ENCODE measurements around the gene P3R3URF.

DNA sequence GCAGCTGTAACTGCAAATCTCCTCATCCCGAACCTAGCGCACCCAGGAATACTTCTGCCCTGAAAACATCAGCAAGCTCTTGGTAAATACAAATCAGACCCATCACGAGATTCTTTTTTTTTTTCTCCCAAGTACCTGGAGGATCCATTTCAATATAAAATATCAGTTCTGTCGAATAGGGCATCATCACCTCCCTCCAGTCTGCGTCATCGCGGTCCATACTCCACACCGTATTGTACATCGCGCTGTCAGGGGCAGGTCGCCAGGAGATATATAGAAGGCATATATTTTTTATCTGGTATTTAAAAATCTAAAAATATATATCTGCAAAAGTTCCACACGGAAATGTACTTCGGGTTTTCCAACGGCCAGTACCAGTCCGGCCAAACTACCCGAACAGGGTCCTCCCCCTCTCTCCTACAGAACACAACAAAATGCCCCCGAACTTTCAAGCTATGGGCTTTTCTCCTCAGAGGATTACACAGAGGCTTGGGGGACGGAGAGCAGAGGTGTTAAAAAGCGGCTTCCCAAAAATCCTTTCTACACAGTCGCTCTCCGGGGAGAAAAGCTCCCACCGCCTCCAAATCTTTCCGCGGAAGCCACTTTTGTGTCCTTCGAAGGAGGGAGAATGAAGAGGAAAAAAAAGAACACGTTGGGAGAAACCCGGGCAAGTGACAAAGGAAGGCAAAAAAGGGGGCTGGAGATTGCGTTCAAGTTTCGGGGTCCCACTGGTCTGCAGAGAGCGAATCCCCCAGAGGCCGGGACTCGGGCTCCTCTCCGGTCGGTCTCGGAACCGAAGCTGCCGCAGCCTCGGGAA, 44.4 kb downstream of the P3R3URF start:
- TF ChIP-seq ZNF274 (IDR thresholded peaks at IDR 0.05; ENCODE audit: low read depth, low read length), result no peak
- no peak for TF ChIP-seq SUZ12 (IDR thresholded peaks at IDR 0.05; ENCODE audit: extremely low read depth, insufficient read depth, insufficient read length)
